GM12801 (cell line): Measurements from ENCODE around the gene NPC2.

ENCODE experiments used
- TF ChIP-seq, protein P1 (sequence below): IDR thresholded peaks from one replicate; pipeline ENCODE4 v1.5.1; 2011; ENCODE audit warnings: control low read depth; ENCODE audit not compliant: insufficient read length; ENCODE audit errors: extremely low read depth

NPC2 gene

DNA sequence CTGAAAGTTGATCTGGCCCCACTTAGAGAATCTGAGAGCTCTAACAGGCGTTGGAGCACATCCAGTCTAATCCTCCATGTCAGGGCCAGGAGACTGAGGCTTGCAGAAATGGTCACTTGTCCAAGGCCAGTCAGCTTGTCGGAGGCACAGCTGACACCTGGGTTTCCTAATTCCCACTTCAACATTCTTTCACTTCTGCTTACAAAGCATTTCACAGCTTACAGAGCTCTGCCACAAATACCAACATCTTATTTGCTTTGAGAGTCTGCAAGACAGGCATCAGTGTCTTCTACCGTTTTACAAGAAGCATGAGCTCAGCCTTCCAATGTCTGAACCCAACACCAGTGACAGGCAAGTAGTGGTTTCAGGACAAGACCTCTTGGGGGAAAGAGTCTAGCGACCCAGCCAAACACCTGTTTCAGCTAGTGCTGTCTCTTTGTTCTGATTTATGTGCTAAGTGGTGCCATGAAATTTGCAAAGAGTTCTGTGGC lies 32.3 kb upstream of the NPC2 start:
- TF ChIP-seq, protein P1, sequence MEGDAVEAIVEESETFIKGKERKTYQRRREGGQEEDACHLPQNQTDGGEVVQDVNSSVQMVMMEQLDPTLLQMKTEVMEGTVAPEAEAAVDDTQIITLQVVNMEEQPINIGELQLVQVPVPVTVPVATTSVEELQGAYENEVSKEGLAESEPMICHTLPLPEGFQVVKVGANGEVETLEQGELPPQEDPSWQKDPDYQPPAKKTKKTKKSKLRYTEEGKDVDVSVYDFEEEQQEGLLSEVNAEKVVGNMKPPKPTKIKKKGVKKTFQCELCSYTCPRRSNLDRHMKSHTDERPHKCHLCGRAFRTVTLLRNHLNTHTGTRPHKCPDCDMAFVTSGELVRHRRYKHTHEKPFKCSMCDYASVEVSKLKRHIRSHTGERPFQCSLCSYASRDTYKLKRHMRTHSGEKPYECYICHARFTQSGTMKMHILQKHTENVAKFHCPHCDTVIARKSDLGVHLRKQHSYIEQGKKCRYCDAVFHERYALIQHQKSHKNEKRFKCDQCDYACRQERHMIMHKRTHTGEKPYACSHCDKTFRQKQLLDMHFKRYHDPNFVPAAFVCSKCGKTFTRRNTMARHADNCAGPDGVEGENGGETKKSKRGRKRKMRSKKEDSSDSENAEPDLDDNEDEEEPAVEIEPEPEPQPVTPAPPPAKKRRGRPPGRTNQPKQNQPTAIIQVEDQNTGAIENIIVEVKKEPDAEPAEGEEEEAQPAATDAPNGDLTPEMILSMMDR = no peak

DNA sequence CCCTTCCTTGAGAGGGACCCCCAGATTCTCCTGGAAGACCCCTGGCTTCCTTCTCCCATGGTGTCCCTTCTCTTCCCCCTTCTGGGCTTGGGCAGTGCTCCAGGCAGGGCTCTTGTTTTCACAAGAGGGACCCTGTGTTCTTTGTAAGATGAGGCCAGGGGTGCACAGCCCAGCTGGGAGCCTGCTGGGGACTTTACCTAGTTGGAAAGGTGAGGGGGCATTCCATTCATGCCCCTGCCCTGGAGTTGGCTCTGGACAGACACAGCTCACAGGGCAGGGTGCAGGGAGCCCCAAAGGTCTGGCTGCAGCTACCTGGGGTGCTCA lies 31.7 kb upstream of the NPC2 start:
- TF ChIP-seq, protein P1 = no peak

DNA sequence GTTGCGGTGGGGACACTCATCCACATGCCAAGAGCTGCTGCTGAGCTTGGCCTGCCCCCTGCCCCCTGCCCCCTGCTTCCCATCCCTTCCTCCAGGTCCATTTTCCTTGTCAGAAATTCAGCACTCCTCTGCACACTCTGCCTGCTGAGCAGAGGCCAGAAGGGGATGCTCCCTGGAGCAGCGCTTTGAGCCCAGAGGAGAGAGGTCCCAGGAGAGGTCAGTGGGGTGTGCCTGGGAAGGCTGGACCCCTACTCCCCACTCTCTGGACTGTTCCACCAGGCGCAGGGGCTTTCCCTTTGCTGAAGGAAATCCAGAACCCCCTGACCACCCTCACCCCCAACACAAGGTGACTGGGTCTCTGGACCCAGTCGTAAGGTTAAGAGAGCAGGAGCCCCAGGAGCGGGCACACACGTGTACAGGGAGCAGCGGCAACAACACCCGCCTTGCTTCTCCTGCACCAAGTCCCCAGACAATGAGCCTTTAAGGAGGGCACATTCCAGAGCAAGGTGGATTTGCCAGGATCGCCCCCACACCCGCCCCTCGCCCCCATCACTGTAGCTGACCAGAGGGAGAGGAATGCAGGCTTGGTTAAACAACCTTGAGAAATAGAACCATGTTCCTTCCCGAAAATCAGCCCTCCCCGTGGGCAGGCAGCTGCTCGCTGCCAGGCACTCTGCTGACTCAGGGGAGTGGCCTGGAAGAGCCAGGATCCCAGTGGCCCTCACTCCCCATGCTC lies 31.1 kb upstream of the NPC2 start:
- TF ChIP-seq, protein P1 = no peak

DNA sequence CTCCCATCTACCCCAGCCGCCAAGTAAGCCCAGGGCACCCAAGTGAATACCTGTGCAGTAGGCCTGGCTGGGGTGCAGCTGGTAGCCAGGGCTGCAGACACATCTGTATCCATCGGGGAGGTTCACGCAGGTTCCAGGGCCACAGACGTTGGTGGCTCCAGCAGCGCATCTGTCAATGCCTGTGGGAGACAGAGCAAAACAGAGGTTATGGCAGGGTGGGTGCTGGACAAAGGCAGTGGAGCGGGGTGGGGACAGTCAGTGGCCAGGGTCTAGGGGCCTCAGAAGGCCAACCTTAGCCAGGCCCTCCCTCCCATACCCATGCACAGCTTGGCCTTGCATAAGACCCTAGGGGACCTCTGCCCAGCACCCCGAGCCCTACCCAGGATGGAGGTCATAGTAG lies 29.6 kb upstream of the NPC2 start:
- TF ChIP-seq, protein P1 = no peak

DNA sequence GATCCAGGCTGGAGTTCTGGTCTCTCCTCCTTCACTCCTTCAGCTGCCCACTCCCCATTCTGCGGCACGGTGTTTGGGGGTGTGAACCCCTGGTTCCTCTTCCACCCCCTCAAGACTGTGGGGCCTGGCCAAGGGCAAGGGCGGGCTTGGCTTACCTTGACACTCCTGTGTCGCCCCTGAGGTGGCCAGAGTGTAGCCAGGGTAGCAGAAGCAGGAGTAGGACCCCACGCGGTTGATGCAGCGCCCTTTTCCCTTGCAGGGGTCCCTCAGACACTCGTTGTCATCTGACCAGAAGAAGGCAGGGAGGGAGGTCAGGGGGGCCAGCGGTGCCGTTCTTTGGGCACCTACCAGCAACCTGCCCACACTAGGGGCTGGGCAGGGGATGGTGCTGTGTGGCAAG lies 28.7 kb upstream of the NPC2 start:
- TF ChIP-seq, protein P1 = no peak

DNA sequence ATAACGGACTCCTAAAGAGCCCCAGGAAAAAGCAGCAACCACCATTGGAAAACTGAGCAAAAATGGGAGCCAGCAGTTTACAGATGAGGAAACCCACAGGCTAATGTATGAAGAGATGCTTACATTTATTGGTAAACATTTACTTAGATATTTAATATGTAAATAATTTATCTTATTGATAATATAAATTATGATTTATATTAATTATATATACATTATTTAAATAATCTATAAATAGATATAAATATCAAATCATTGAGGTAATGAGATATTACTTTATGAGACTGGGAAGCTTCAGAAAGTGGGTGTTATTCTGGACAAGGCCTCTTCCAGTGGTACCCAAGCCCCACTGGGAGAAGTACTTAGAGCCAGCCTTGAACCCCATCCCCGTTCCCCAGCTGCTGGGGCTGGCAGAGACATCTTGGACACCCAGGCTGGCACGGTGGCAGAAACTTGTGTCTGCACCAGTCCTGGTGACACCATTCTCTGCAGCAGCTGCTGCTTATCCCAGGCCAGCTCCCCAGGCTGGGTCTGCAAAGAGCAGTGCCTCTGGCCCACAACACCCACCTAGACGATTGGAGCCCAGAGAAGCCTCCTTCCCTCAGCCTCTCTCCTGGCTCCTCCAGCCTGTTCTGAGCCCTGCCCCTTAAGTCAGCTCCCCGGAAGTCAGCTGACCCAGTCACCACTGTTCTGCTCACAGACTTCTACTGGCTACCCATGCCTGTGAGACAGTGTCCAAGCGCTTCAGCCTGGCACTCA lies 26.4 kb upstream of the NPC2 start:
- TF ChIP-seq, protein P1 = no peak

DNA sequence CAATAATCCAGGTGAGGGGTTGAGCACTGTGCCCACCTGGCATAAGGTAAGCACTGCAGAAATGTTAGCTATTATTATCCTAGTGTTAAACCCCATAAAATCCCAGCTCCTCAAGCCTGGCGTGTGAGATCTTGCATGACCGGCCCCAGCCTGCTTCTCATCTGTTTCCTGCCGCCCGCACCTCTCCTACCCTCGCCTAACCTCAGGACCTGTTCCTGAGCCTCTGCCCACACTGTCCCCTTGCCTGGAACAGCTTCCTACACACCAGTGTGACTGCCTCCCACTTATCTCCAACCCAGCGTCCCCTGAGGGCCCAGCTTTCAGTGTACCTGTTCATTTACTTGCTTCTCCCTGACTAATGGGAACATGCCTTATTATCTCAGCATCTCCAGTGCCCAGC lies 25.1 kb upstream of the NPC2 start:
- TF ChIP-seq, protein P1 = no peak
